ENCODE results near the gene ANKRD2. TPM values are rescaled to one million over a fixed set of nuclear protein-coding genes. Genes with fewer than 3 reads are reported as not detected.

Gene ANKRD2
- total RNA-seq, 4 donors from 2014 or later: 0.79 TPM; not detected in 3

DNA sequence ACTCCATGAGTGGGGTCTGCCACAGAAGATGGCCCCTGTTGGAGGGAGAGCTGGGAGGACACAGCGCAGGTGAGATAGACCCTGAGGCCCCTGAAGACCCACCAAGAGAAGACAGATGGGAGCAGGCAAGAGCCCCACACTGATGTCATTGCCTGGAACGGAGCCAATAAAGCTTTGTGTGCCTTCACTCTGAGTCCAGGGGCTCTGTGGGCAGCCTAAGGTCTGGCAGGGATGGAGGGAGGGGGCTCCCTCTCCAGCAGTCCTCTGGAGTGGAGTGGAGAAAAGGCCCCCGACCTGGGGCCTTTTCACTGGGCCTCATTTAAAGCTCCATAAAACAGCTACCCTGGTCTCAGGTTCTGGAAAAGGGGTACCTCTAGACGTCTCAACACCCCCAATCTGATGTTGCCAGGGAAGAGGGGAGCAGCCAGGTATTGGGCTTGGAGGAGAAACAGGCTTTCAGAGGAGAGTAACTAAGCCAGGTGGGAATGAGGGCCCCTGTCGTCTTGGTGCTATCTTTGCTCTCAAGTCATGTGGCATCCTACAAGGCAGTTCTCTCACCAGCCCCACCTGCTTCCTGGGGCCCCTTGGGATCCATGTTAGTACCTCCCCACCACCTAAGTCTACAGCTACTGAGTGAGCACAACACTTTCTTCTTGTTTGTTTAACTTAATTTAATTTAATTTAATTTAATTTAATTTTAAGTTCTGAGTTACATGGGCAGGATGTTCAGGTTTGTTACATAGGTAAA is 18.3 kb downstream of the ANKRD2 start:
- WGBS, 2 donors: 57 to 60% methylated on average over 1 to 4 of the region's 5 CpGs
- H3K27ac ChIP-seq: no peak overlapping the region
- H3K36me3 ChIP-seq: no peaks in the 10 kb centered on the region
- H3K4me1 ChIP-seq: peaks cover 0 to 6% (median 4%) of the 10 kb centered on the region in 3 donors
- DNase-seq: no peak
- H3K4me3 ChIP-seq: no peak overlapping the region
- intact Hi-C loops (cut with DNase I): no loop called here
- TF ChIP-seq, protein P1, sequence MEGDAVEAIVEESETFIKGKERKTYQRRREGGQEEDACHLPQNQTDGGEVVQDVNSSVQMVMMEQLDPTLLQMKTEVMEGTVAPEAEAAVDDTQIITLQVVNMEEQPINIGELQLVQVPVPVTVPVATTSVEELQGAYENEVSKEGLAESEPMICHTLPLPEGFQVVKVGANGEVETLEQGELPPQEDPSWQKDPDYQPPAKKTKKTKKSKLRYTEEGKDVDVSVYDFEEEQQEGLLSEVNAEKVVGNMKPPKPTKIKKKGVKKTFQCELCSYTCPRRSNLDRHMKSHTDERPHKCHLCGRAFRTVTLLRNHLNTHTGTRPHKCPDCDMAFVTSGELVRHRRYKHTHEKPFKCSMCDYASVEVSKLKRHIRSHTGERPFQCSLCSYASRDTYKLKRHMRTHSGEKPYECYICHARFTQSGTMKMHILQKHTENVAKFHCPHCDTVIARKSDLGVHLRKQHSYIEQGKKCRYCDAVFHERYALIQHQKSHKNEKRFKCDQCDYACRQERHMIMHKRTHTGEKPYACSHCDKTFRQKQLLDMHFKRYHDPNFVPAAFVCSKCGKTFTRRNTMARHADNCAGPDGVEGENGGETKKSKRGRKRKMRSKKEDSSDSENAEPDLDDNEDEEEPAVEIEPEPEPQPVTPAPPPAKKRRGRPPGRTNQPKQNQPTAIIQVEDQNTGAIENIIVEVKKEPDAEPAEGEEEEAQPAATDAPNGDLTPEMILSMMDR (IDR thresholded peaks at IDR 0.05): no peak
- TF ChIP-seq POLR2A (IDR thresholded peaks at IDR 0.05): no peak
- no peaks in the 10 kb centered on the region for H3K27me3 ChIP-seq
- no peaks in the 10 kb centered on the region for H3K9me3 ChIP-seq

DNA sequence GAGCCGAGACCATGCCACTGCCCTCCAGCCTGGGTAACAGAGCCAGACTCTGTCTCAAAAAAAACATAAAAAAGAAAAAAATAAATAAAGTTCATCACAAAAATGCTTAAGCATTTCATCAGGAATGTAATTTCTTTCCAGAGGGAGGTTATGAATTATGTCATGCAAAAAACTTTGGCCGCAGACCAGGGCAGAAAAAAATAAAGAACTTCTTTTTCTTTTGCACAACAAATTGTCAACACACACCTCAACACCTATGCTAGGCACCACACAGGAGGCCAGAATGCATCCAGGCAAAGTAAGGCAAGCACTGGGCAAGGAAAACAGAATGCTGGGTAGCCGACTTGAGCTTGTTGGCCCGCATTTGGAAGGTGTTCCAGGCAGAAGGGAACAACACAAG is 20.8 kb downstream of the ANKRD2 start:
- peak overlapping the region in 1 of 4 donors; percentile 28 for H3K27ac ChIP-seq
- no peak overlapping the region for H3K4me3 ChIP-seq
- intact Hi-C loops (cut with DNase I): no loop called here
- 57 to 63% methylated on average over 4 of the region's 4 CpGs for WGBS, 2 donors
- H3K9me3 ChIP-seq: no peaks in the 10 kb centered on the region
- TF ChIP-seq, protein P1 (IDR thresholded peaks at IDR 0.05): no peak
- TF ChIP-seq POLR2A (IDR thresholded peaks at IDR 0.05): no peak
- DNase-seq: no peak
- no peaks in the 10 kb centered on the region for H3K27me3 ChIP-seq
- H3K36me3 ChIP-seq: no peaks in the 10 kb centered on the region
- peaks cover 0 to 17% (median 10%) of the 10 kb centered on the region in 3 donors for H3K4me1 ChIP-seq

DNA sequence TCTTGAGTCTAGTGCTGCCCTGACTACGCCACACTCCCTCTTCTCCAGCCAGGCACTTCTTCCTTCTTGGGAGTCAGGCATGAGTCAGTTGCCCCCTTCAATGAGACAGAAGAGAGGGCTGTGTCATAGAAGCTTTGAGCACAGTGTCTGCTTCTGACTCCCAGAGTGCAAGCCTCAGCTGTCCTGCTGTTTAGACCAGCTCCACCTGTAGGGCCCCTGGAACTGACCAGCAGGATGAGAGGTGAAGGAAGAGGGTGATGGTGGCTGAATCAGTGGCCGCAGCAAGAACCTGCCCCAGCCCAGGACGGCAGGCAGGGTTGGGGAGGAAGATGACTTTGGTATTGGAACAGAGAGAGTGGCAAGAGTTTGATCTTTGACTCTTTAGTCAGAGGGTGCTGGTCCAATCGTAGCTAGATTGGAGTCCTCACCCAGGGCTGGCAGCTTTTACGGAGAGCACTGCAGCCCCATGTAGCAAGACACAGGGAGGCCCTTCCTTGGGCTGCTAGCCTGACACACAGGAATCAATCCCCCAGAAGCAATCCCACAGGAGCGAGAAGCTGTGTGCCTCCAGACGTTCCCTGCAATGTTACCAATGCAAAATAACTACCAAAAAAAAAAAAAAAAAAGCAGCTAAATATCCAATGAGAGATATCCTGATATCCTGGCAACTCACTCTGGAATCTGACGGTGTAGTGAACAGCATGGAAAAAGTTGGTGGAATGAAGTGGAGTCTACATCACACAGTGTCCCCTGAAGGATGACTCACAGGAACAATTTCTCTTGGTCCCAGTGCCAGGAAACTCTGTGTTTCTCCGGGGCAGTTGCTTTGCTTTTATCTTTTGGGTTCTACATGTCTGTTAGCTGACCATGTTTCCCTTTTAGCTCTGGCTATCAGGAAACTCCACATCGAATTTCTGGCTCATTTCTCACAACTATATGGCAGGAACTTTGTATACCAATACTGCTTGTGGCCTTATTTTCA is 23.8 kb downstream of the ANKRD2 start:
- WGBS, 2 donors: 42 to 47% methylated on average over 8 to 10 of the region's 10 CpGs
- no peak for DNase-seq
- H3K4me3 ChIP-seq: no peak overlapping the region

DNA sequence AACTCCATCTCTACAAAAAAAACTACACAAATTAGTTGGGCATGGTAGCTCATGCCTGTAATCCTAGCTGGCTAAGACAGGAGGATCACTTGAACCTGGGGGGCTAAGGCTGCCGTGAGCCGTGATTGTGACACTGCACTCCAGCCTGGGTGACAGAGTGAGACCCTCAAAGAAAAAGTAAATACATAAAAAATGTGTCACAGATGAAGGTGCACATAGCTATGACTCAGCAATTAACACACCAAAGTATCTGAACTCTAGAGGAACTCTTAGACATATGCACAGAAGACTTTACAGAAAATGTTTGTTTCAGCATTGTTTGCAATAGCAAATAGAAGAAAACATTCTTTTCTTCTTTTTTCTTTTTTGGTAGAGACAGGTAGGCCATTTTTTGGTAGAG is 25.2 kb downstream of the ANKRD2 start:
- no peak for DNase-seq
- Histone ChIP-seq H3K27ac (peak overlapping the region in 2 of 4 donors; percentile 82 to 83), H3K4me3 (no peak overlapping the region), H3K36me3 (no peaks in the 10 kb centered on the region), H3K9me3 (no peaks in the 10 kb centered on the region), H3K4me1 (peaks cover 0 to 17% (median 10%) of the 10 kb centered on the region in 3 donors), H3K27me3 (no peaks in the 10 kb centered on the region)
- no peak for TF ChIP-seq POLR2A (IDR thresholded peaks at IDR 0.05)
- TF ChIP-seq, protein P1 (IDR thresholded peaks at IDR 0.05): no peak
- 76 to 100% methylated on average over 2 of the region's 2 CpGs for WGBS, 2 donors
- intact Hi-C loops (cut with DNase I): no loop called here

More for the DNA sequence above, 23.8 kb downstream of the ANKRD2 start:
- no peaks in the 10 kb centered on the region for H3K36me3 ChIP-seq
- H3K4me1 ChIP-seq: peaks cover 0 to 17% (median 10%) of the 10 kb centered on the region in 3 donors
- H3K9me3 ChIP-seq: no peaks in the 10 kb centered on the region
- no peak for TF ChIP-seq POLR2A (IDR thresholded peaks at IDR 0.05)
- TF ChIP-seq, protein P1 (IDR thresholded peaks at IDR 0.05): no peak
- peak overlapping the region; percentile 58 to 88 (median 82) for H3K27ac ChIP-seq
- no peaks in the 10 kb centered on the region for H3K27me3 ChIP-seq
- intact Hi-C loops (cut with DNase I): no loop called here
